A673 (cell line): Measurements from ENCODE around the gene PSENEN.

Experiments used
- EZH2 ChIP-seq: fragments of 200-600 bp; sonication (generic); IDR thresholded peaks from 2 replicates; pipeline ENCODE4 v1.6.1; 2017; ENCODE audit warnings: borderline replicate concordance, low read depth, mild to moderate bottlenecking, mixed read lengths, antibody characterized with exemption, low read length; ENCODE audit not compliant: poor library complexity, severe bottlenecking
- TF ChIP-seq, protein P1 (sequence below): fragments of 300-800, 200-600 bp; sonication (generic); conservative IDR thresholded peaks from 2 replicates; pipeline ENCODE4 v1.5.1; 2017; ENCODE audit warnings: low read depth, mild to moderate bottlenecking, antibody characterized with exemption, low read length, moderate library complexity, mixed read lengths

DNA sequence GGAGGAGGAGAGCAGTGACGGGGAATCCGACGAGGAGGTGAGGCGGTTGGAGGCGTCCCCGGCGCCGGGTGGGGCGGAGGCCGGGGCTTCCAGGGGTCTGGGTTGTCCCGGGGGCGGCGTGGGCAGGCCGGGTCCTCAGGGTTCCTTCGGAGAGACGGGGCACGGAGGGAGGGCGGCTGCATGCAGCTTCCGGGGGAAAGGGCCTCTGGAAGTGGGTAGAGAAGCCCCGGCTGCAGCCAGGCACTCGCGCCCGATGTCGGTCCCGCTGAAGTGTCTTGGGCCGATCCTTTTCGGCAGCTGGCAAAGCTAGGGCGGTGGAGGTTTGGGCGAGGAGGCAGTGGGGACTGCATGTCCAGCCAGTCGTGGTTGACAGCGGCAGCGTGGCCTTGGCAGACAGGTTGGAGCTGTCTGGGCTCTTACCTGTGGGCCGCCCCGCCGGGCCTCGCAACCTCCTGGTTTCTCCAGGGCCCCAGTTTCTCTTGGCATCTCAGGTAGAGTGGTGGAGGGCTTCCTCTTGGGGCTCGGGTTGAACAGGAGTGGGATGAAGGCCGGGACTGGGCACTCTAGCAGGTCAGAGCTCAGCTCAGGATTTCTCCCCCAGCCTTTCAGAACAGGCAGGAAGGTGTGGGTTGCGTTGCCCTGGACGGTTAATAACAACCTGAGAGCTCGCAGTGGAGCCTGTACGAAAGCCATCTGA is 27.0 kb upstream of the PSENEN start:
- TF ChIP-seq, protein P1, sequence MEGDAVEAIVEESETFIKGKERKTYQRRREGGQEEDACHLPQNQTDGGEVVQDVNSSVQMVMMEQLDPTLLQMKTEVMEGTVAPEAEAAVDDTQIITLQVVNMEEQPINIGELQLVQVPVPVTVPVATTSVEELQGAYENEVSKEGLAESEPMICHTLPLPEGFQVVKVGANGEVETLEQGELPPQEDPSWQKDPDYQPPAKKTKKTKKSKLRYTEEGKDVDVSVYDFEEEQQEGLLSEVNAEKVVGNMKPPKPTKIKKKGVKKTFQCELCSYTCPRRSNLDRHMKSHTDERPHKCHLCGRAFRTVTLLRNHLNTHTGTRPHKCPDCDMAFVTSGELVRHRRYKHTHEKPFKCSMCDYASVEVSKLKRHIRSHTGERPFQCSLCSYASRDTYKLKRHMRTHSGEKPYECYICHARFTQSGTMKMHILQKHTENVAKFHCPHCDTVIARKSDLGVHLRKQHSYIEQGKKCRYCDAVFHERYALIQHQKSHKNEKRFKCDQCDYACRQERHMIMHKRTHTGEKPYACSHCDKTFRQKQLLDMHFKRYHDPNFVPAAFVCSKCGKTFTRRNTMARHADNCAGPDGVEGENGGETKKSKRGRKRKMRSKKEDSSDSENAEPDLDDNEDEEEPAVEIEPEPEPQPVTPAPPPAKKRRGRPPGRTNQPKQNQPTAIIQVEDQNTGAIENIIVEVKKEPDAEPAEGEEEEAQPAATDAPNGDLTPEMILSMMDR = no peak
- no peak for TF ChIP-seq EZH2
